ENCODE measurements around the gene SYCE3. TPM values are rescaled to one million over a fixed set of nuclear protein-coding genes. Genes with fewer than 3 reads are reported as not detected.
"Not testable (repeated sequence)": the region's sequence is repeated elsewhere in the genome, so short reads cannot be mapped to it uniquely, and the experiment has no call there.

The SYCE3 gene
- total RNA-seq, 1 donor = not detected

- Histone ChIP-seq H3K27me3 (ENCODE audit: insufficient read depth, low read length) (no peaks in the 10 kb centered on the region), H3K4me3 (ENCODE audit: insufficient read depth, low read length) (no peak overlapping the region), H3K36me3 (ENCODE audit: insufficient read depth, low read length) (no peaks in the 10 kb centered on the region), H4K20me1 (ENCODE audit: insufficient read depth, low read length) (no peaks in the 10 kb centered on the region), H3K27ac (ENCODE audit: low read depth, low read length) (no peak overlapping the region), H2AFZ (ENCODE audit: low read length) (no peak overlapping the region), H3K9me3 (ENCODE audit: low read depth, low read length) (no peaks in the 10 kb centered on the region), H3K79me2 (ENCODE audit: insufficient read depth, low read length) (no peaks in the 10 kb centered on the region), H3K4me1 (ENCODE audit: insufficient read depth, low read length) (peaks cover 28% of the 10 kb centered on the region), H3K4me2 (ENCODE audit: insufficient read depth, low read length) (no peak overlapping the region)
- peak; percentile 13 for DNase-seq (ENCODE audit: insufficient read length, low spot score, missing footprints)
- TF ChIP-seq CTCF (IDR thresholded peaks at IDR 0.05; ENCODE audit: extremely low read depth, low read depth, low read length) = no peak
Measured at GRCh38 chr22:50536226-50536625, 26.5 kb downstream of the SYCE3 start.

GRCh38 chr22:50535113-50535512, 27.6 kb downstream of the SYCE3 start:
- Histone ChIP-seq H3K27ac (ENCODE audit: low read depth, low read length) (no peak overlapping the region), H4K20me1 (ENCODE audit: insufficient read depth, low read length) (no peaks in the 10 kb centered on the region), H3K36me3 (ENCODE audit: insufficient read depth, low read length) (no peaks in the 10 kb centered on the region), H3K9me3 (ENCODE audit: low read depth, low read length) (no peaks in the 10 kb centered on the region), H3K4me3 (ENCODE audit: insufficient read depth, low read length) (no peak overlapping the region), H3K27me3 (ENCODE audit: insufficient read depth, low read length) (no peaks in the 10 kb centered on the region), H3K4me2 (ENCODE audit: insufficient read depth, low read length) (no peak overlapping the region), H2AFZ (ENCODE audit: low read length) (no peak overlapping the region), H3K79me2 (ENCODE audit: insufficient read depth, low read length) (no peaks in the 10 kb centered on the region), H3K4me1 (ENCODE audit: insufficient read depth, low read length) (peaks cover 34% of the 10 kb centered on the region)
- DNase-seq (ENCODE audit: insufficient read length, low spot score, missing footprints) = no peak
- TF ChIP-seq CTCF (IDR thresholded peaks at IDR 0.05; ENCODE audit: extremely low read depth, low read depth, low read length) = no peak

GRCh38 chr22:50533856-50534711, 28.6 kb downstream of the SYCE3 start:
- H3K27me3 ChIP-seq (ENCODE audit: insufficient read depth, low read length); H4K20me1 ChIP-seq (ENCODE audit: insufficient read depth, low read length); H3K9me3 ChIP-seq (ENCODE audit: low read depth, low read length); H3K27ac ChIP-seq (ENCODE audit: low read depth, low read length); H3K36me3 ChIP-seq (ENCODE audit: insufficient read depth, low read length); H3K4me3 ChIP-seq (ENCODE audit: insufficient read depth, low read length); H3K79me2 ChIP-seq (ENCODE audit: insufficient read depth, low read length): not testable (repeated sequence)
- peaks cover 26% of the 10 kb centered on the region for H3K4me1 ChIP-seq (ENCODE audit: insufficient read depth, low read length)
- peak; percentile 5 for DNase-seq (ENCODE audit: insufficient read length, low spot score, missing footprints)
- H2AFZ ChIP-seq (ENCODE audit: low read length) = peak overlapping the region; percentile 22
- peak overlapping the region; percentile 18 for H3K4me2 ChIP-seq (ENCODE audit: insufficient read depth, low read length)

- H3K79me2 ChIP-seq (ENCODE audit: insufficient read depth, low read length) = no peaks in the 10 kb centered on the region
- no peak overlapping the region for H3K4me2 ChIP-seq (ENCODE audit: insufficient read depth, low read length)
Measured at GRCh38 chr22:50532824-50533796, 29.6 kb downstream of the SYCE3 start.

More at GRCh38 chr22:50532824-50533796, 29.6 kb downstream of the SYCE3 start:
- Histone ChIP-seq H3K4me1 (ENCODE audit: insufficient read depth, low read length) (peaks cover 19% of the 10 kb centered on the region), H2AFZ (ENCODE audit: low read length) (no peak overlapping the region), H3K9me3 (ENCODE audit: low read depth, low read length) (no peaks in the 10 kb centered on the region), H3K27ac (ENCODE audit: low read depth, low read length) (peak overlapping the region; percentile 15), H3K4me3 (ENCODE audit: insufficient read depth, low read length) (no peak overlapping the region), H4K20me1 (ENCODE audit: insufficient read depth, low read length) (peaks cover 6% of the 10 kb centered on the region), H3K36me3 (ENCODE audit: insufficient read depth, low read length) (no peaks in the 10 kb centered on the region), H3K27me3 (ENCODE audit: insufficient read depth, low read length) (no peaks in the 10 kb centered on the region)
- no peak for TF ChIP-seq CTCF (IDR thresholded peaks at IDR 0.05; ENCODE audit: extremely low read depth, low read depth, low read length)
- peak; percentile 36 for DNase-seq (ENCODE audit: insufficient read length, low spot score, missing footprints)
